ENCODE measurements around the gene JARID2. TPM values are rescaled to one million over a fixed set of nuclear protein-coding genes. Genes with fewer than 3 reads are reported as not detected.

JARID2 gene
- polyA plus RNA-seq, 1 experiment = 6.1 TPM

DNA sequence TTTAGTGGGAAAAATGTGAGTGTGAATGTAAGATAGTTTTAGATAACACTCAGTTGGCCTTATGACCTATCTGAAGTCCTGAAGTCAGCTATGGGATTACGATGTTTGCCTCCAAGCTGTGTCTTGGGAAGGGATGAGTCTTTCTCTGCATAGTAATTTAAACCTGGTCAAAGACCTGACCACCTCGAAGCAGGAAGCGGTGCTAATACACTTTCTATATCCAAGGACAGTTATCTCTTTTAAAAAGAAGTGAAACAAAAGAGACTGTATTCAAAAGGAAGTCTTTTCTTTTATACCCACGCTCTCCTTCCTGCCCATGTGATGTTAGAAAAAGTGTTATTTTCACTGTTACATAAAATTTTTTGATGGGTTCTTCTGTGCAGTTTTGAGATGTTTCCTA is 94.9 kb downstream of the JARID2 start:
- TF ChIP-seq, protein P1, sequence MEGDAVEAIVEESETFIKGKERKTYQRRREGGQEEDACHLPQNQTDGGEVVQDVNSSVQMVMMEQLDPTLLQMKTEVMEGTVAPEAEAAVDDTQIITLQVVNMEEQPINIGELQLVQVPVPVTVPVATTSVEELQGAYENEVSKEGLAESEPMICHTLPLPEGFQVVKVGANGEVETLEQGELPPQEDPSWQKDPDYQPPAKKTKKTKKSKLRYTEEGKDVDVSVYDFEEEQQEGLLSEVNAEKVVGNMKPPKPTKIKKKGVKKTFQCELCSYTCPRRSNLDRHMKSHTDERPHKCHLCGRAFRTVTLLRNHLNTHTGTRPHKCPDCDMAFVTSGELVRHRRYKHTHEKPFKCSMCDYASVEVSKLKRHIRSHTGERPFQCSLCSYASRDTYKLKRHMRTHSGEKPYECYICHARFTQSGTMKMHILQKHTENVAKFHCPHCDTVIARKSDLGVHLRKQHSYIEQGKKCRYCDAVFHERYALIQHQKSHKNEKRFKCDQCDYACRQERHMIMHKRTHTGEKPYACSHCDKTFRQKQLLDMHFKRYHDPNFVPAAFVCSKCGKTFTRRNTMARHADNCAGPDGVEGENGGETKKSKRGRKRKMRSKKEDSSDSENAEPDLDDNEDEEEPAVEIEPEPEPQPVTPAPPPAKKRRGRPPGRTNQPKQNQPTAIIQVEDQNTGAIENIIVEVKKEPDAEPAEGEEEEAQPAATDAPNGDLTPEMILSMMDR (IDR thresholded peaks at IDR 0.05; ENCODE audit: insufficient read depth, low read depth, low read length) = no peak
- Histone ChIP-seq H3K36me3 (ENCODE audit: control insufficient read depth, insufficient read depth, low read length) (no peaks in the 10 kb centered on the region), H3K27me3 (ENCODE audit: control insufficient read depth, insufficient read depth, low read length) (no peaks in the 10 kb centered on the region), H3K4me3 (ENCODE audit: low read depth, low read length) (no peak overlapping the region)
- DNase-seq (ENCODE audit: low read depth) = no peak
- CTCF ChIA-PET = no interaction called here
- POLR2A ChIA-PET = no interaction called here

DNA sequence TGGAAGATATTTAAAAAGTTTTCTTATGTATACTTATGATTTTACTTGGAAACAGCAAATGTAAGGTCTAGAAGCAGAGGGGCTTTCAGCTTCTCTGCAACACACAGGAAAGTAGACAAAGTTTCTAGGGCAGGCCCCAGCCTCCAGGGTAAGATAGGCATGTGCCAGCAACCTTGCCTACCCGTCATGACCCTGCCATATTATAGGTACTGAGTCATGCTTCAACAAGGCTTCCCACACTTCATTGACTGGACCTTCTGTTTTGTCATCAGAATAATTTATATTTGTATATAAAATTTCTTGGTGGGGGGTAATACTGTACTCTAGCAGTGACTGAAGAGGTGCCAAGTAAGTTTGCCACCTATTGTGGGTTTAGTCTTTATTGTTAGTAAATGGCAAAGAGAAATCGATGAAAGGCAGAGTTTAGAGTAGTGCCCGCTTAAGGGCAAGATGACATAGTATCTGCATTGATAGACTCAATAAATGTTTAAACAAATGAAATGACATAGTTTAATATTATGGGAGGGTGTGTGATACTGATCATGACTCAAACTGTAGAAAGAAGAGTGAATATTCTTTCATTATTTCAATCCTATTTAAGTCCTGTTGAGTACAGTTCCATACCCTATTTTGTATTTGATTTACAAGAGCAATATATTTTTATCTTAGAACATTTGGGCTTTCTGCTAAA is 95.6 kb downstream of the JARID2 start:
- Histone ChIP-seq H3K4me3 (ENCODE audit: low read depth, low read length) (no peak overlapping the region), H3K27me3 (ENCODE audit: control insufficient read depth, insufficient read depth, low read length) (no peaks in the 10 kb centered on the region), H3K36me3 (ENCODE audit: control insufficient read depth, insufficient read depth, low read length) (no peaks in the 10 kb centered on the region)
- TF ChIP-seq, protein P1 (IDR thresholded peaks at IDR 0.05; ENCODE audit: insufficient read depth, low read depth, low read length) = no peak
- CTCF ChIA-PET = no interaction called here
- POLR2A ChIA-PET = no interaction called here
- DNase-seq (ENCODE audit: low read depth) = no peak

DNA sequence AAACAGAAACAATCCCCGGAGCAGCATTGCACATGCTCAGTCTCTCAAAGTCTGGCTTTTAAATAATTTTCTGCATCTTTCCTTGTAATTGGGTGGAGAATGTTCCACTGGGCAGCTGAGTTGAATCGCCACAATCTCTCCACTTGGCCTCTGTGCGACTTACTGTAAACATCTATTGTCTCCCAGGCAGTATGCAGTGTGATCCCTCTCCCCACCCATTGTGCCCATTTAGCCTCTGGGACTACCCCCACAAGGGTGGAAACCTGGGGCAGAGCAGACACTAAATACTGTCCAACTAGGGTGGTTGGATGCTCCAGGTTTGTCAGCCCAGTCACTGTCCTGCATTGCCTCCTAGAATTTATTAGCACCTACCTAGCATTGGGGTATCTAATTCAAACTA is 96.2 kb downstream of the JARID2 start:
- H3K27me3 ChIP-seq (ENCODE audit: control insufficient read depth, insufficient read depth, low read length) = no peaks in the 10 kb centered on the region
- ChIA-PET POLR2A (no interaction called here), CTCF (no interaction called here)
- no peaks in the 10 kb centered on the region for H3K36me3 ChIP-seq (ENCODE audit: control insufficient read depth, insufficient read depth, low read length)
- no peak overlapping the region for H3K4me3 ChIP-seq (ENCODE audit: low read depth, low read length)
- no peak for DNase-seq (ENCODE audit: low read depth)
- TF ChIP-seq, protein P1 (IDR thresholded peaks at IDR 0.05; ENCODE audit: insufficient read depth, low read depth, low read length) = no peak

DNA sequence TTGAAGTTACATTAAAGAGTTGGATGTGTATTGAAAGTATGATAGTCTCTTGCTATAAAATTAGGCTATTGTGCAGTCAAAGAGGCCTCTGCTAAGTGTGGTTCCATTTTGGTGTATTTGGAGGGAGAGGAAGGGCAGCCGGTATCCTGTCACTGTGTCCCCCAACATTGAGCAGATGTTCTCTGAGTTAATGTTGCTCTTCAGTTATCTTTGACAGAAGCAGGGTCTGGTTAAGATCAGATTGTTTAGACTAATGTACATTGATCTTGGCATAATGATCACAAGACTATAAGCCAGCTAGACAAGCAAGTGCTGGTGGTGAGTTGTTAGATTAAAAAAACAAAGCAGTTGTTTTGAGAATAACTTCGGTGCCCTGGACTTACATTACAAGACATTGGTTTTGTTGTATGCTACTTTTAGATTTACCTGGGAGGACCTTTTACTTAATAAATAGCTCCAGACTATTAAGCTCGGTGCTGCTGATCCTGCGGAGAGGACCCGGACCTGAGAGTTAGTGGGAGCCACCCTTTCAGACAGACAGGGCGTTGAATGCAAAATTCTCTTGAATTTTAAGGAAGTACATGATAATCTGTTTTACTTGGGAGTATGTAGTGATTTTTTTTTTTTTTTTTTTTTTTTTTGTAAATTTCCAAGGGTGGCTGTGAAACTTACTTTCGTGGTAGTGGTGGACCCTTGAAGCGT is 97.8 kb downstream of the JARID2 start:
- Histone ChIP-seq H3K36me3 (ENCODE audit: control insufficient read depth, insufficient read depth, low read length) (no peaks in the 10 kb centered on the region), H3K27me3 (ENCODE audit: control insufficient read depth, insufficient read depth, low read length) (no peaks in the 10 kb centered on the region), H3K4me3 (ENCODE audit: low read depth, low read length) (no peak overlapping the region)
- ChIA-PET CTCF (no interaction called here), POLR2A (interaction anchor here (0.7 kb wide), 1 partner anchor 277 kb away, joined by 7 read pairs; no protein-coding TSS in a partner anchor)
- DNase-seq (ENCODE audit: low read depth) = no peak
- TF ChIP-seq, protein P1 (IDR thresholded peaks at IDR 0.05; ENCODE audit: insufficient read depth, low read depth, low read length) = no peak

DNA sequence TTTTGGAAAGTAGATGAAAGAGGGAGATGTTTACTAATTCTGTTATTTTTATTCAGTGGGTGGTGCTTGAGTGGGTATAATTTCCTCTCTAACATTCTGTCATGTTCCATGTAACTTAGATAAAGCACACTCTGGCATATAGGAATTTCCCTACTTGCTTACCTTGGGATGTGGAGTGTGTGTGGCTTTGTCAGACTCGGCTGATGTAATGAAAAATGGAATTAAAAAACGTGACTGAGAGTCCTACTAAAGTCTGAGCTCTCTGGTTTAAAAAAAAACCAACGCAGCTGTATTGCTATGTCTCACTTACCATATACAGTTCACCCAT is 98.3 kb downstream of the JARID2 start:
- ChIA-PET POLR2A (no interaction called here), CTCF (no interaction called here)
- TF ChIP-seq, protein P1 (IDR thresholded peaks at IDR 0.05; ENCODE audit: insufficient read depth, low read depth, low read length) = no peak
- no peak for DNase-seq (ENCODE audit: low read depth)
- H3K36me3 ChIP-seq (ENCODE audit: control insufficient read depth, insufficient read depth, low read length) = no peaks in the 10 kb centered on the region
- no peak overlapping the region for H3K4me3 ChIP-seq (ENCODE audit: low read depth, low read length)
- no peaks in the 10 kb centered on the region for H3K27me3 ChIP-seq (ENCODE audit: control insufficient read depth, insufficient read depth, low read length)
